GM21423 (cell line): ENCODE results near the gene OVCA2.
"Not testable (repeated sequence)": the region's sequence is repeated elsewhere in the genome, so short reads cannot be mapped to it uniquely, and the experiment has no call there.

Experiments used
- ATAC-seq: cut with Tn5 transposase; IDR thresholded peaks from one replicate; pipeline ENCODE4 v1.9.1; 2021; ENCODE audit warnings: mild to moderate bottlenecking, moderate library complexity; ENCODE audit not compliant: unreplicated experiment

Gene OVCA2

DNA sequence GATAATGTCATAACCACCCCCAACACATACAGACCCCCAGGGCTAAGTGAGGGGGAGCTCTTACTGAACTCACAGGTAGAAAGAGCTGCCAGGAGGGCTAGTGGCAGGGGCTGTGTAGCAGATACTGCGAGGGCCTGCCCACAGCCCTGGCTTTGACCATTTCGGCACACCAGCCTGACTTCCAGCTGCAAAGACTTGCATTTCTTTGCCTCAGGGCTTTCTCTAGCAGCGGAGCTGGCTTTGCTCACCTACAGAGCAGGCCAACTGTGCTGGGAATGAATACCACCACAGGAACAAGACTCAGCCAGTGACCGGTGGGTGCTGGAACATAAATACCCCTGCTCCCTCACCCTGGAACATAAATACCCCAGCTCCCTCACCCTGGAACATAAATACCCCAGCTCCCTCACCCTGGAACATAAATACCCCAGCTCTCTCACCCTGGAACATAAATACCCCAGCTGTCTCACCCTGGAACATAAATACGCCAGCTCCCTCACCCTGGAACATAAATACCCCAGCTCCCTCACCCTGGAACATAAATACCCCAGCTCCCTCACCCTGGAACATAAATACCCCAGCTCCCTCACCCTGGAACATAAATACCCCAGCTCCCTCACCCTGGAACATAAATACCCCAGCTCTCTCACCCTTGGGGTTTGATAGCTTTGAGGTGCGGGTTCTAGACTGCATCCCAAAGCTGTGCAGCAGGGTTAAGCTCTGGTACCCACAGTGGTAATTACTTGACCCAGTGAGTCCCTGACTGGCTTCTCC, 28.4 kb upstream of the OVCA2 start:
- not testable (repeated sequence) for ATAC-seq

DNA sequence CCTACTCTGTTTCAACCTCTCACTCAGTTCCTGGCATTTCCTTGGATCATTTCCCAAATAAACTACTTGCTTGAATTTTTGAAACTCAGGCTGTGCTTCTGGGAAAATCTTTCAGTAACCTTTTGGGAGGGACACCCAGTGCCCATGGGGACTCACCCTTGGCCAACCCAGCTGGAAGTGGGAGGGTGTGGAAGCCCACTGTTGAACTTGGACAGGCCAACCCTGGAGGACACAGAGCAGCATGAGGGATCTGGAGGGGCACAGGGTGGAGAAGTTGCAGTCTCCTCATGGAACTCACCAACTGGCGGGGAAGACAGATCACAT, 27.9 kb upstream of the OVCA2 start:
- no peak for ATAC-seq

DNA sequence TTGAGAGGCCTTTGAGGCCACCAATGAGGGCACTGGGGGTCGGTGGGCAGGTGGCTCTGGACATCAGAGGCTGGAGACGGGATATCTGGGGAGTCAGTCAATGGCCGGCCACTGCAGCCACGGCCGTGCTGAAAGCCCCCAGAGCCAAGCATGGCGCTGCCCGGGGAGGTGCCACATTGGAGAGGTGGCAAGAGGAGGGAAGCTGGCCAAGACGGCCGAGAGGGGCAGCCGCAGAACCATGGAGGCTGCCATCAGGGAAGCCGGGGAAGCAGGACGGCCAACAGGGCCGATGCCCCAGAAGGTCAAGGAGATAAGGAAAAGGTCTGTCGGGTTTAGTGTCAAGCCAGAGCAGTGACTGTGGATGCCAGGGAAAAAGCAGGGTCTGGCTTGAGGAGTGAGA, 26.5 kb upstream of the OVCA2 start:
- no peak for ATAC-seq

DNA sequence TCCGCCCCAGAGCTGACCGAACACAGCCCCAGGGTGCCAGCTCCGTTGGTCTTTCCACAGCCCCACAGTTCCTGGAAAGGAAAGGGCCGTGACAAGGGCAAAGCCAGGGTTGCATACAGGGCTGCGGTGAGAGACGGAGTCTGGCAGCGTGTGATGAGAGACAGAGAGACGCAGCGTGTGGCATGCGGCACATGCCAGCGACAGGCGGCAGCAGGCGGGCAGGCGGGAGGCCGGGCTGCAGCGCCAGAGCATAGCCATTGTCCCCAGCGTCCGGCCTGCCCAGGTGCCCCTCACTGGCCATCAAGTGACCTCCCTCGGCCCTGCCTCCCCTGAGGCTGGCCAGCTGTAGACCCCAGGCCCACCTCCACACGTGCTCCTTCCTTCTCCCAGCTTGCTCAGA, 25.3 kb upstream of the OVCA2 start:
- no peak for ATAC-seq

DNA sequence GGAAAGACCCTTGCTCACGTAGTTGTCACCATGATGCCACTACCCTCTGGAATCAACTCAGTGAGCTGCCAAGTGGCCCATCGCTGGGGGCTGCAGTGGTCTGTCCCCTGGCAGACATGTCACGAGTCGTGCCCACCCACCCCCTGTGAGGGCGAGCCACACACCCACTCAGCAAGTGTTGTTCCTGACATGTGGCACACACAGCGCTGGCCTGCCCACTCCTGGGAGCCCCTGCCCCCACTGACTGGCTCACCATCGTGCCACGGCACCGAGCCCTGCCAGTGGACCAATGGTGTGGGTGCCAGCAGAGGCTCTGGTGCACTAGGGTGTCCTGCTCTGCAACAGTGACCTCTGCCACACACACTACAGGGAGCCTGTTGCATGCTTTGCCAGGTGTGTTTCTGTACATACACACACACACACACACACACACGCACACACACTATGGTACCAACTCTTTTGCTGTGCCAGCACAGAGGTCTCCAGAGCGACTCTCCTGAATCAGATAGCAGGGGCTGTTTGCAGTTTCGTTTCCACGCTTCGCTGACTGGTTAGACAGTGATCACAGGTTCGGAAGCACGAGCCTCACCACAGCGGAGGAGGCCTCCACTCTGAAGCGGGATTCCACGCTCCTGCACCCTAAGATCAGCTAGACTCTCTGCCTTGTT, 24.4 kb upstream of the OVCA2 start:
- no peak for ATAC-seq

DNA sequence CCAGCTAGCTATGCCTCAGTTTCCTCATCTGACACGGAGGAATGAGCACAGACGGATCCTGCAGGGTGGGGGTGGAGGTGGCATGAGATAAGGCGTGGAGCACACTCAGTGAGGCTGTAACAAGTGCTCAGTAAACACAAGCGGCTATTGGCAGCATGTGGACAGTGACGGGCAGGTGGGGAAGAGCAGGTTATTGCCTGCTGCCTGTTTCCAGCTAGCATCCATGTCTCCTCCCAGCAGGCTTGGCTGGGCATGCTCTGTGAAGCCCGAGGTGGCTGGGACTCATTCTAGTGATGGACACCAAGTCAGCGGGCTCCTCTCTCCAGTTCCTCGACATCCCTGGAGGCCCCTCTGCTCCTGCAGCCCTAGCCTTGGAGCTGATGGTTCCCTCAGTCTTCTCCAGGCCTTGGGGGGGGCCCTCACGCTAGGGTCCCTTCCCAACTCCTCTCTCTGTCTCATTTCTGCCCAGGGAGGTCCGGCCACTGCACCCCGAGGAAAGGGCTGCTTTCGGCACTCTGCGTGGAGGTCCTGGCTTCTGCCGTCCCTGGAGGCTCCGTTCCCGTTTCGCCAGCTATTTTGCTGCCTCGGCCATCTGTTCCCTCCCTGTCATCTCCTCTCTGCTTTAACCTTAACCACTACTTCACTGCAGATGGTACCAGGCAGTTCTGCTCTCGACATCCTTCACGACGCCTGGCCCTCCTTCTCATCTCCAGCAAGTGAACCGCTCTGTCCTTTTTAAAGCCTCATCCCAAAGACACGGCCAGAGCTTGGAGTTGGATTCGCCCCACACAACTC, 22.9 kb upstream of the OVCA2 start:
- ATAC-seq = no peak

DNA sequence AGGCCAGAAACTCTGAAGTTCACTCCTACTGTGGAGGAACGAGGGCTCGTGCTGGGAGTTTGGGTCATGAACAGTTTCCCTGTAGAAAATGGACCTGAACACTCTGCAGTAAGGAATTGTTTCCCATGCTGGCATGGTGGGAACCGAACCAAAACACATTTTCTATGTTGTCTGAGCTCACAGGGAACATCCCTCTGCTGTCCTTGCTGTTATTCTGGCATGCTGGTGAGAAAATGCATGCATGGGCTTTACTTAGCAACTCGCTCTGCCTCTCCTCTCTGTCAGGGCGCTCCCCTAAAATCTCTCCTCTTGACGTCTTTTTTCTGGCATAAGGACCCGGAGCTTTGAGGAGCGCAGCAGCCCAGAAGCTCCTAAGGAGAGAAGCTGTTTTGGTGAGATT, 22.1 kb upstream of the OVCA2 start:
- no peak for ATAC-seq

DNA sequence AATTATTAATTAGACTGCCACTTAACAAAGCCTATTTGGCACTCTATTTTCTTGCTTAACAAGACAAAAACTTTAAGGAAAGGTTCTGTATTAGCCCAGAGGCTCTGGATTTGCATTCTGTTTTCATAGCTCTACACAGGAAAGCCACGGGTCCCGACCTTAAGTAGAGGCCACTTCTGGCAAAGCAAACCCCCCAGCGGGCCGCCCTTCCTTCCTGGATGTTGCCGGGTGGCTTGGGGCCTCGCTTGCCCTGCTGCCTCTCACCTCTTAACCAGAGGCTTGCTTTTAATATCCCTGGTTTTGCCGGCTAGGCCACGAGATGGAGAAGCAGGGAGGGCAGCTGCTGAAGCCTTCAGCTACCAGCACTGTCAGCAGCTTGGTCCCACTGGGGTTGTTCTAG, 21.1 kb upstream of the OVCA2 start:
- ATAC-seq = no peak

DNA sequence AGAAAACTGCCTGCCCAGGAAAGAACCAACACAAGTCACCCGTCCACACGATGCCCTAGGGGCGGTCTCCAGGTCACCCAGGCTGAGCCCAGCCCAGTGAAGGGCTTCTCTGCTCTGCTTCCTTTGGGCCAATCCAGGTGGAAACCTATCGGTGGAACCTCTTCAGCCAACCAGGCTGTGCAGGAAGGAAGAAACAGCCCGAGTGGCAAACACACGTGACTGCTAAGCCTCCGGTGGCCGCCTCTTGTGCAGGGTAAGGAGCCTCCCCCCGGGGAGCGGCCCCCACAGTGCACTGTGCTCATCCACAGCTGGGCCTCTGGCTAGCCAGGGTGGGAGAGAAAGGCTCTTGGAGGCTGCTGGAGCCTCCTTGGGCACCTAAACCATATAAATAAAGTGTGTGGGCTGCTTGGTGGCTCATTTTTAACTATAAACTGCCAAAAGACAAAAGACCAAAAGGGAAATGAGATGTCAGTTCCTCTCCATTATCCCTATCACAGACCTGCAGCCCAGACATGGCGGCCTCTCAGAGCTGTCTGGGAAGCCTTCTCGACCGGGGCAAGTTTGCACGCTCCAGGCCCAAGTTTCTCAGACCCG, 19.1 kb upstream of the OVCA2 start:
- no peak for ATAC-seq

DNA sequence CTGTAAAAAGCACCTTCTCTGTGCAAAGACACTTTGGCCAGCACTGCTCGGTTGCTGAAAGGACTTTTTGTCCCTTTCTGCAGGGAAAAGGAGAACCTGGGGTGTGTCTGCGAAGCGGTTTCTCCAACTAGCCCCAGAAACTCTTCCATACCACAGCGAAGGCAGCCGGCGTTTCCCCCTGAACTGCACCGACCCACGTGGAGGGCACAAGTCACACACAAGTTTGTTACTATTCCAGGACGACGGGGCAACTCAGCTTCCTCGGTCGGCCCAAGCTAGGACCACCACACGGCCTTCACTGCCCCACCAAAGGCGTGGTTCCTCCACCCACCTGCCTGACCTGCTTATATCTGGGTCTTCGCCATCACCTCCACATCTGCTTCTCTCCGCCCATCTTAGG, 18.6 kb upstream of the OVCA2 start:
- ATAC-seq = no peak

DNA sequence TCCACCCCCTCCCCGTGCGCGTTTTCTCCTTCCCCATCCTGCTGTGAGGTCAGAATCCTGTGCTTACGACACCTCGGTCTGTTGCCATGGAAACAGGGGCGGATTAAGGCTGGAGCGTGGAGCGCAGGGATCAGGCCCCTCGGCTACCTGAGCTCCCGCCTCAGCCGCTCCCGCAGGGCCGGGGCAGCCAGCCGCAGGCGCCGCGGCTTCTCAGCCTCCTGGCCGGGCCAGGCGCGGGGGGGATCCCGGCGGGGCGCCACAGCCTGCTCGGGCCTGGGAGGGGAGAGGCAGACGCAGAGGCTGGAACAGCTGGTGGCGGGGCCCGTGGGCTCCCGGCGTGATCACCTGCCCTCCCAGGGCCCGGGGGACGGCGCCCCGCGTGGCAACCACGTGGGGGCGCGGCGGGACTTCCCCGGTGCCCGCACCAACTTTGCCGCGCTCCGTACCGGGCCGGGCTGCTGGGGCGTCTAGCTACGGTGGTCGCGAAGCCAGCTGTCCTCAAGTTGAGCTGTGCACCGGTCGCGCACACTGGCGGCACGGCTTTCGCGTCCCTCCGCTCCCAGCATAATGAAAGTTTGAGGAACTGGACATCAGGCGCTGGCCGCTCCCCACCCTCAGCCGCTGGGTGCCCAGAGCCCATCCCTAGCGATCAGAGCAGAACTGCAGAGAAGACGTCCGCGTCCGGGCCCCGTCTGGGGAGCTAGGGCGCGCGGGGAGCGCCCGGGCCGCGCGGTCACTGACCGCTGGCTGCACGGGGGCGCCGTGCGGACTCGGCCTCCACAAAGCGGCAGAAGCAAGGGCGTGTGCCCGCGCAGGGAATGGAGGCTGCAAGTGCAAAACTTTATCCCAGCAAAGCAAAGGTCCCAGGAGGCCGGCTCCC, 17.9 kb upstream of the OVCA2 start:
- ATAC-seq = no peak

DNA sequence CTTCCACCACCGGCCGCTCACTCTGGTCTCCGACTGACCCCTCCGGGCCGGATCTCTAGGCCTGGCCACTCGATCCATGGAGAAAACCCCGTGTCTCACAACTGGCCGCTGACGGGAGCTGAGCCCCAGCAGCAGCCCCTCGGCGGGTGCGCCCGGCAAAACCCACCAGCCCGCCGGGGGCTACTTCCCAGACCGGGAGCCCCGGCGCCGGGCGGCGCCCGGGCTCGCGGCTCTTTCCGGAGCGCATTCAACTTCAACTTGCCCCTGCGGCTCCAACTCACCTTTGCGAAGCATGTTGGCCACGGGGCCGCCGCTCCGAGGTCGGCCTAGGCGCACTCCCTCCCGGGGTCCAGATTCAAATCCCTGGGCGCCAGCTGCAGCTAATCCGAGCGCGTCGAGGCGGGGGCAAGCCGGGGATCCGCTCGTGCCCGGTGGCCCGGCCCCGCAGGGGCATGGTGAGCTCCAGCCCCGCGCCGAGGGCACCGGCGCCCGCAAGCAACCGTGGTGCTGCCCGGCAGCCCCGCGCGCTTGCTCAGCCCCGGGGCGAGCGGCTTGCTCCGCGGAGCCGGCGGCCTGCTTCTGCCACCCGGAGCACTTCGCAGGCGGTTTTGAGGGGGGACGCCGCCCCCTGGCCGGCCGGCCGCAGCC, 17.1 kb upstream of the OVCA2 start:
- no peak for ATAC-seq

DNA sequence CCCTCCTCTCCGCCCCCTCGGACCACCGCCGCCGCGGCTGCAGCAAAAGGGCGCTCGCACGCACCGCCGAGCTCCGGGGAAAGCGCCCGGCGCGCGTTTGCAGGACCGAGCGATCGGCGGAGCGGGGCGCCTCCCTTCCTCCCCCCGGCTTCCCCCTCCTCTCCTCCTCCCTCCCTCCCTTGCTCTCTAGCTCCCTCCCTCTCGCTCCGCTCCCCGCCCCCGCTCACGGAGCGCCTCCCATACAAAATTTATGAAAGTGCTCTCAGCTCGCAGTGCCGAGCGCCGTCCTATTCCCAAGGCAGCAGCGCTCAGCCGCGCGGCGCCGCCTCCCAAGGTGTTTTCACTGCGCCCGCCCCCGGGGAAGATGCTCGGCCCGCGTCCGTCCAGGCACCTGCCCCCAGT, 16.6 kb upstream of the OVCA2 start, which contains the start of gene RTN4RL1:
Gene RTN4RL1, minus strand, starts transcription at position 115 of the 402 bp plus-strand sequence. CDS start 469 bp downstream, outside the sequence.
- no peak for ATAC-seq

DNA sequence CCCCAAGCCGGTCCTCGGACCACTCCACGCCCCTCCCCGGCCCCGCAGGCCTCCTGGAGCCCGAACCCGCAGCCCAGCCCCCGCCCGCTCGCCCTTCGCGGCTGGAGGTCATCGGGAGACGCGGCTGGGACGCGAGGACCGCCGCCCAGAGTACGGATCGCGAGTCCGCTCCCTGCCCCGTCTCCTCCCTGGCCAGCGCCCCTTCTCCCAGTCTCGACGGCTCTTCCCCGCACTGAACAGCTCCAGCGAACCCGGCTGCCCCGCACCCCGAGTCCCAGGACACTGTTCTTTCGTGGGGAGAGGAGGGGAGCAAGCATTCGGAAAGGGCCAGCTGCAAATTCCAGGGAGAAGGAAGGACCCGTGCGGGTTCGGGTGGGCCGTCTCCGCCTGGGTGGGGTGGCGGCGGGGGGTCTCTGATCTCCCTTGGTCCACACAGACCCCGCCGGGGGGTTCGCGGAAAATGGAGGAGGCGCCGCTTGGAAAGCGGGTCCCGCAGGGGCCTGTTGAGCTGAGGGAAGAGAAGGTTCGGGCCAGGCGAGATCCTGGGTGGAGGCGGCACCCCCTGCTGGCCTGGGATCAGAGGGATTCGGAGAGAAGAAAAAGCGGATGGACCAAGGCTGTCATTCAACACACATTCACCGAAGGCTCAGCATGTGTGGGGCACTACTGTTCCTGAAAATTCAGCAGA, 16.1 kb upstream of the OVCA2 start:
- no peak for ATAC-seq

DNA sequence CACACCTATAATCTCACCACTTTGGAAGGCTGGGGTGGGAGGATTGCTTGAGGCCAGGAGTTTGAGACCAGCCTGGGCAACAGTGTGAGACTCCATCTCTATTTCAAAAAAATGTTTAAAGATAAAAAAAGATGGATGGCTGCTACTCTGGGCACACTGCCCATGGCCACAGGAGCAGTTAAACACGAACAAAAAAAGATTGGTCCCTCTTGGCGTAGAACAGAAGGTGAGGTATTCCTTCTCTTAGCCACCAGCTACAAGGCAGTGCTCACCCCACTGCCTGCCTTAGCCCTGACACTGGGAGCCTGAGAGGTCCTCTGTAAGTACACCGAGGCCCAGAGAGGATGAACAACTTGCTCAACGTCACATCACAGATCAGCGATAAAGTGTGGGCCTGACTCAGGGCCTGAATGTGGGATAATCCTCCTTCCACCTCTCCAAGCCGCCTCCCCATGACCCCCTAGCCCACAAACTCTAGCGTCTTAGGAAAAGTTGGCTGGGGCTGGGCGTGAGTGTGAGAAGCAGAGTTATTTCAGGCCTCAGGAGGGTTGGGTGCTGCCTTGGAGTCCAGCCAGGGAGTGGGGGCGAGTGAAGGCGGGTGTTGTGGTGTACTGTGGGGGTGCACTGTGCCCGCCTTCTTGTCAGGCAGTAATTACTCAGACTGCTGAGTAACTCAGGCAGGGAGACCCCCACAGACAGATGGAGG, 14.1 kb upstream of the OVCA2 start:
- ATAC-seq = no peak

DNA sequence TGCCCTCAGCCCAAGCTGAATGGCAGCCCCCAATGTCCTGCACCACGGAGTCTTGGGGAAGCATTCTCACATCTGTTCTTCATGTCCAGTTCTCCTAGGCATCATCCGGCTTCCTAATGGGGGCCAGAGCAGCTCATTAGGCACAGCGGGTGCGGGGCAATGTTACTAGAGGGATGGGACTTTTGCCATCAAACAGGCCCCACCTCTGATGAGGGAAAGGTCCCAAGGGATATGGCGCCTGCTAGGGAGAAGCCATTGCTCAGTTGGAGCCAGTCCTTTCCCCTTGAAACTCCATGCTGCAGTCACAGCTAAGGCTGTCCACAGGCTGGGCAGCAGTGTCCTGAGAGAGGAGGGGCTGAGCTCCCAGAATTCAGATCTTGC, 13.6 kb upstream of the OVCA2 start:
- no peak for ATAC-seq

DNA sequence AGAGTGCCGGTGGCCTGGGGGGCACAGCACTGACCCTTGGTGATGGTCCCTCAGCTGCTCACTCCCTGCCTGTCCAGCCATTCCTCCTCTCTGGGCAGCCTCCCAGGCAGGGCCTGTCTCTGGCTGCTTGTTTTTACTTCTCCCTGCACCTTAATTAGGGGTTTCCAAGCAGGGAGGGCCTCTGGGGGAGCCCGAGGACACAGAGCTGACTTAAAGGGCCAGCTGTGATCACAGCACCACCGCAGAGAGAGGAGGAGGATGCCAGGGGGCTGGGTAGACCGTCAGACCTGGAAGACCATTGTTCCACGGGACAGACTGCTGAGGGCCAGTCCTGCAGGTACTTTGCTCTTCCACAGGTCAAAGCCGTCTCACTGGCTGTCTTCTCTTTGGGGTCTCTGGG, 13.1 kb upstream of the OVCA2 start:
- no peak for ATAC-seq

DNA sequence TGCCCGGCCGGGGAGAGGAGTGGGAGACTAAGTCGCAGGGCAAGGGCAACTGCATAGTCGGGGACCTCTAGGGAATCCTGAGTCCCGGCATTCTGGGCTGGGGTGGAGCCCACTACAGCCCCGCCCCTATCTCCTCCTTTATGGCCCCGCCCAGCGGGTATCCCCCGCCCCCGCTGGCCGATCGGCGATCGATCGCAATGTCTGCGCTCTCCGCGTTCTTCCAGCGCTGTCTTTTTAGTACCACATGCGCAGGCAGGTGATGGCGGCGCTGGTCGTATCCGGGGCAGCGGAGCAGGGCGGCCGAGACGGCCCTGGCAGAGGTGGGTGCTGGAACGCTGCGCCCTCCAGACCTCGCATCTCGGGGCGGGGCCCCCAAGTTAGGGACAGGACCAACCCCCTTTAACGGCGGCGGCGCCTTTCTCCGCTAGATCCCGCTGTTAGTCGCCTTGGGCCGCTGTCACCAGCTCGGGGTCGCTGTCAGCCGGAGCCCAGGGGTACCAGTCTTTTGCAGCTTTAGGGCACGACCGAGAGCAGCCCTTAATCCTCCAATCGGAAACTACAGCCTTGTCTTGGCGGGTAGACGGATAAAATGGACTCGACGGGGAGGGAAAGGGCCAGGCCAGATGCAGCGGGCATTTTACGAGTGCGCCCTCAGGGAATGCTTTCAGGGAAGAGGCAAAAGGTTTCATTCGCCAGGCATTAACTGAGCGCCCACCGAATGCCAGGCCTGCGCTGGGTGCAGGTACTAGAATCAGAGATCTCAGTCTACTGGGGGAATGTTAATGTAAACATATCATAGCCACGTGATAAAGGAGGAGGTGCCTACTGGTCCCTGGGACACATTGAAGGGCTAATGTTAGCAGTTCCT, 11.7 kb upstream of the OVCA2 start, which contains the start of gene DPH1:
Gene DPH1, plus strand, starts transcription at position 243 of the 868 bp plus-strand sequence. Its CDS starts 17 bp downstream, at position 260.
- ATAC-seq = peak; percentile 67
